Panc1 (cell line): ENCODE measurements around the gene ZNF154. TPM values are rescaled to one million over a fixed set of nuclear protein-coding genes. Genes with fewer than 3 reads are reported as not detected.

Source experiments
- ATAC-seq: fragments of 200-7000 bp; cut with Tn5 transposase; 2 replicates; pipeline ENCODE4 v1.9.1; 2020; ENCODE audit warnings: mild to moderate bottlenecking, moderate library complexity
- BruUV-seq: library from RNA; stranded (reverse); fragments of 400-500 nt; replicated peaks from 2 replicates; lab custom pipeline; 2021; lab: Mats Ljungman, UMichigan
- CTCF ChIA-PET: fragments of 300-600 bp; sonication (Branson Sonifier 250); formaldehyde crosslinking; loops from one replicate; lab custom pipeline; 2022; ENCODE audit warnings: antibody characterized with exemption; lab: Charles Lee
- POLR2A ChIA-PET: fragments of 300-600 bp; sonication (Branson Sonifier 250); formaldehyde crosslinking; loops from one replicate; lab custom pipeline; 2022; ENCODE audit warnings: antibody characterized with exemption; lab: Charles Lee
- DNase-seq: peaks from one replicate; pipeline ENCODE4 v3.0.0-alpha.2; 2010; ENCODE audit warnings: low read depth, low spot score
- H3K27ac ChIP-seq: 2 replicates; pipeline ENCODE4 v1.5.1; 2011; ENCODE audit warnings: mild to moderate bottlenecking, low read length, inconsistent platforms
- H3K27me3 ChIP-seq: fragments of 200-500 bp; sonication (Bioruptor generic); 2 replicates; pipeline ENCODE4 v1.6.0; 2014; ENCODE audit warnings: low read length, inconsistent platforms; ENCODE audit not compliant: control insufficient read depth, insufficient read depth
- H3K36me3 ChIP-seq: fragments of 200-500 bp; sonication (Bioruptor generic); 2 replicates; pipeline ENCODE4 v1.5.1; 2014; ENCODE audit warnings: inconsistent platforms, mild to moderate bottlenecking, low read length, moderate library complexity; ENCODE audit not compliant: control insufficient read depth, insufficient read depth
- H3K4me1 ChIP-seq: 2 replicates; pipeline ENCODE4 v1.5.1; 2011; ENCODE audit warnings: inconsistent platforms, mild to moderate bottlenecking, low read length, moderate library complexity; ENCODE audit not compliant: control insufficient read depth, insufficient read depth
- H3K4me3 ChIP-seq, 2 experiments: 2 replicates each; pipeline ENCODE4 v1.5.1; 2011 to 2012; ENCODE audit warnings: low read depth in 2 of 2, low read length in 2 of 2, mild to moderate bottlenecking in 2 of 2, inconsistent platforms in 1 of 2, moderate library complexity in 1 of 2
- H3K9me3 ChIP-seq: fragments of 200-500 bp; sonication (Bioruptor generic); 2 replicates; pipeline ENCODE4 v1.5.1; 2014; ENCODE audit warnings: low read depth, mild to moderate bottlenecking, inconsistent platforms, low read length, moderate library complexity; ENCODE audit not compliant: control insufficient read depth, insufficient read depth
- CTCF ChIP-seq: fragments of 450-650 bp; IDR thresholded peaks from 2 replicates; pipeline ENCODE4 v1.5.1; 2017; ENCODE audit warnings: mild to moderate bottlenecking
- POLR2AphosphoS5 ChIP-seq: IDR thresholded peaks from 2 replicates; pipeline ENCODE4 v1.6.1; 2012; ENCODE audit warnings: mild to moderate bottlenecking, low read depth, low read length, moderate library complexity
- SIN3A ChIP-seq: IDR thresholded peaks from 2 replicates; pipeline ENCODE4 v1.6.1; 2012; ENCODE audit warnings: low read depth, mild to moderate bottlenecking, low read length, moderate library complexity, borderline replicate concordance; ENCODE audit not compliant: insufficient read depth
- TCF7L2 ChIP-seq: IDR thresholded peaks from 2 replicates; pipeline ENCODE4 v1.6.1; 2011; ENCODE audit warnings: mild to moderate bottlenecking, low read depth, low read length, inconsistent platforms
- in situ Hi-C: cut with HindIII; loops from 2 replicates; pipeline ENCODE4 v1.10.0; 2016; ENCODE audit warnings: low sequenced_read_pairs, low pct_unique_long_range_greater_than_20kb
- intact Hi-C: fragments of 100-400 bp; cut with micrococcal nuclease; formaldehyde crosslinking; loops from one replicate; pipeline ENCODE4 v1.10.0; 2022; ENCODE audit not compliant: unreplicated experiment
- total RNA-seq: library from RNA; stranded (reverse); gene quantifications from one replicate; pipeline ENCODE4 v1.2.1, GENCODE V29; 2021; ENCODE audit not compliant: unreplicated experiment
- TF ChIP-seq, protein P1 (sequence below), 2 experiments: IDR thresholded peaks; 2 replicates each; pipeline ENCODE4 v1.6.1; 2011 to 2012; ENCODE audit warnings: low read depth in 2 of 2, control low read depth in 1 of 2, low read length in 1 of 2, mild to moderate bottlenecking in 1 of 2, moderate library complexity in 1 of 2; ENCODE audit not compliant: insufficient read depth in 1 of 2

ZNF154 gene
- total RNA-seq, 1 experiment from 2014 or later: not detected

DNA sequence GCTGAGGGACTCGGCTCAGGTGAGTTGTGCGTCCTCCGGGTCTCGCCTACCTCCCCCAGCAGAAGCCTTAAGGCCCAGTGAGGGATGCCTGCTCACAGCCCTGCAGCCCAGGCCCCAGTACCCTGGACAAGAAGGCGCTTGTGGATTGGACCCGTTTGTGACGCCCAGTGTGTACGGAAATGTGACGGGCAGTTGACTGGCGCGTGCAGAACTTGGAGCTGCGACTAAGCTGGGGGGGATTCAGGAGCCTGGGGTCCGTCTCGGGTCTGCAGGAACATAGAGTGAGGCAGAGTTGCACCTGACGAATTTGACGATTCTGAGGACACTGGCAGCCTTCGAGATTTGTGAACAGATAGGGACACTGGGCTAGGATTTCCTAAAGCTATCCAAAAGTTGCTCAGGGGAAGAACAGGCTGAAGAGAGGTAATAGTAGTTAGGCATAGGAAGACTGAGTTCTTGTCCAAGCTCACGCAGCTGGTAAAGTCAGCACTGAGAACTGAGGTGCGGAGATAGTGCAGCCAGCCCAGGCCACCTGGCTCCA is 26.7 kb downstream of the ZNF154 start:
- CTCF ChIA-PET: interaction anchor here (0.5 to 0.6 kb wide), 2 partner anchors 7 to 50 kb away, joined by 3 read pairs; partner anchors contain the start of gene ZNF211

GRCh38 chr19:57675881-57676280 is 33.1 kb downstream of the ZNF154 start:
- no peaks in the 10 kb centered on the region; the same call in 1 of the 2 replicates for H3K27me3 ChIP-seq
- CTCF ChIA-PET: no interaction called here
- no peaks in the 10 kb centered on the region; the same call in 1 of the 2 replicates for H3K9me3 ChIP-seq
- no peak for ATAC-seq
- no peaks in the 10 kb centered on the region for H3K4me1 ChIP-seq
- POLR2A ChIA-PET: no interaction called here
- no peak for DNase-seq
- no TSS peak for BruUV-seq
- TF ChIP-seq SIN3A (no peak), TCF7L2 (no peak), CTCF (no peak), POLR2AphosphoS5 (no peak)
- TF ChIP-seq, protein P1, sequence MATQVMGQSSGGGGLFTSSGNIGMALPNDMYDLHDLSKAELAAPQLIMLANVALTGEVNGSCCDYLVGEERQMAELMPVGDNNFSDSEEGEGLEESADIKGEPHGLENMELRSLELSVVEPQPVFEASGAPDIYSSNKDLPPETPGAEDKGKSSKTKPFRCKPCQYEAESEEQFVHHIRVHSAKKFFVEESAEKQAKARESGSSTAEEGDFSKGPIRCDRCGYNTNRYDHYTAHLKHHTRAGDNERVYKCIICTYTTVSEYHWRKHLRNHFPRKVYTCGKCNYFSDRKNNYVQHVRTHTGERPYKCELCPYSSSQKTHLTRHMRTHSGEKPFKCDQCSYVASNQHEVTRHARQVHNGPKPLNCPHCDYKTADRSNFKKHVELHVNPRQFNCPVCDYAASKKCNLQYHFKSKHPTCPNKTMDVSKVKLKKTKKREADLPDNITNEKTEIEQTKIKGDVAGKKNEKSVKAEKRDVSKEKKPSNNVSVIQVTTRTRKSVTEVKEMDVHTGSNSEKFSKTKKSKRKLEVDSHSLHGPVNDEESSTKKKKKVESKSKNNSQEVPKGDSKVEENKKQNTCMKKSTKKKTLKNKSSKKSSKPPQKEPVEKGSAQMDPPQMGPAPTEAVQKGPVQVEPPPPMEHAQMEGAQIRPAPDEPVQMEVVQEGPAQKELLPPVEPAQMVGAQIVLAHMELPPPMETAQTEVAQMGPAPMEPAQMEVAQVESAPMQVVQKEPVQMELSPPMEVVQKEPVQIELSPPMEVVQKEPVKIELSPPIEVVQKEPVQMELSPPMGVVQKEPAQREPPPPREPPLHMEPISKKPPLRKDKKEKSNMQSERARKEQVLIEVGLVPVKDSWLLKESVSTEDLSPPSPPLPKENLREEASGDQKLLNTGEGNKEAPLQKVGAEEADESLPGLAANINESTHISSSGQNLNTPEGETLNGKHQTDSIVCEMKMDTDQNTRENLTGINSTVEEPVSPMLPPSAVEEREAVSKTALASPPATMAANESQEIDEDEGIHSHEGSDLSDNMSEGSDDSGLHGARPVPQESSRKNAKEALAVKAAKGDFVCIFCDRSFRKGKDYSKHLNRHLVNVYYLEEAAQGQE (IDR thresholded peaks at IDR 0.05; ENCODE audit: insufficient read depth in 1 of 2, low read depth in 2 of 2, low read length in 1 of 2): no peak
- H3K27ac ChIP-seq: no peak overlapping the region
- in situ Hi-C loops (loop anchor here (10.0 kb wide), 1 partner anchor 61 kb away; the partner anchor contains the start of gene ZNF134), intact Hi-C loops (no loop called here)
- H3K4me3 ChIP-seq: no peak overlapping the region
- H3K36me3 ChIP-seq: no peaks in the 10 kb centered on the region

More for the DNA sequence above, 26.7 kb downstream of the ZNF154 start:
- in situ Hi-C loops: no loop called here
- peak; percentile 65; the same call in 1 of the 2 replicates for ATAC-seq
- H3K4me3 ChIP-seq: peak overlapping the region; percentile 79 to 87
- no peaks in the 10 kb centered on the region for H3K27me3 ChIP-seq
- TF ChIP-seq CTCF (no peak), SIN3A (no peak), TCF7L2 (no peak), POLR2AphosphoS5 (no peak)
- TF ChIP-seq, protein P1 (IDR thresholded peaks at IDR 0.05; ENCODE audit: insufficient read depth in 1 of 2, low read depth in 2 of 2, low read length in 1 of 2): no peak
- peaks cover 52% of the 10 kb centered on the region for H3K9me3 ChIP-seq
- H3K36me3 ChIP-seq: 0 out of 2 replicates have a peak, but pooled peaks cover 6% of the 10 kb centered on the region
- POLR2A ChIA-PET: interaction anchor here (0.9 kb wide), 1 partner anchor 234 kb away, joined by 5 read pairs; the partner anchor contains the start of gene ZNF417
- intact Hi-C loops: no loop called here
- no TSS peak for BruUV-seq
- no peaks in the 10 kb centered on the region for H3K4me1 ChIP-seq
- DNase-seq: no peak
- H3K27ac ChIP-seq: peak overlapping the region; percentile 80
